Measurements from ENCODE around the gene KIF22. TPM values are rescaled to one million over a fixed set of nuclear protein-coding genes. Genes with fewer than 3 reads are reported as not detected.

The KIF22 gene
- polyA plus RNA-seq, 1 of the 3 experiments (the other 2 are of a cell fraction), result 64.1 TPM

DNA sequence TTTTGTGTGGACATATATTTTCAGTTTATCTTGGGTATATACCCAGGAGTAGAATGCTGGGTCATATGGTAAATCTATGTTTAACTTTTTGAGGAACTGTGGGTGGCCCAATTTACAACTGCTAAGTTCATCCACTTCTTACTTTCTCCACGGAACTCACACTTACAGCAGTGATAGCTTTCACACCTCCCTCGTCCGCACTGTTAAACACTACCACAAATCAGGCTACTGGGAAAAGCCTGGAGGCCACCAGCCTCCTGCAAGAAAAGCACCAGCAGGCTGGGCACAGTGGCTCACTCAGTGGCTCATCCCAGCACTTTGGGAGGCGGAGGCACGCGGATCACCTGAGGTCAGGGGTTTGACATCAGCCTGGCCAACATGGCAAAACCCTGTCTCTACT is 27.2 kb upstream of the KIF22 start (continued):
- TF ChIP-seq ZBTB33 (IDR thresholded peaks at IDR 0.05; ENCODE audit: borderline replicate concordance, low read depth) (no peak), TCF12 (IDR thresholded peaks at IDR 0.05) (no peak), RFX5 (IDR thresholded peaks at IDR 0.05; ENCODE audit: low read length) (no peak), MXI1 (IDR thresholded peaks at IDR 0.05; ENCODE audit: low read depth, low read length) (no peak), POLR2AphosphoS5 (IDR thresholded peaks at IDR 0.05; ENCODE audit: low read depth, low read length) (no peak)

DNA sequence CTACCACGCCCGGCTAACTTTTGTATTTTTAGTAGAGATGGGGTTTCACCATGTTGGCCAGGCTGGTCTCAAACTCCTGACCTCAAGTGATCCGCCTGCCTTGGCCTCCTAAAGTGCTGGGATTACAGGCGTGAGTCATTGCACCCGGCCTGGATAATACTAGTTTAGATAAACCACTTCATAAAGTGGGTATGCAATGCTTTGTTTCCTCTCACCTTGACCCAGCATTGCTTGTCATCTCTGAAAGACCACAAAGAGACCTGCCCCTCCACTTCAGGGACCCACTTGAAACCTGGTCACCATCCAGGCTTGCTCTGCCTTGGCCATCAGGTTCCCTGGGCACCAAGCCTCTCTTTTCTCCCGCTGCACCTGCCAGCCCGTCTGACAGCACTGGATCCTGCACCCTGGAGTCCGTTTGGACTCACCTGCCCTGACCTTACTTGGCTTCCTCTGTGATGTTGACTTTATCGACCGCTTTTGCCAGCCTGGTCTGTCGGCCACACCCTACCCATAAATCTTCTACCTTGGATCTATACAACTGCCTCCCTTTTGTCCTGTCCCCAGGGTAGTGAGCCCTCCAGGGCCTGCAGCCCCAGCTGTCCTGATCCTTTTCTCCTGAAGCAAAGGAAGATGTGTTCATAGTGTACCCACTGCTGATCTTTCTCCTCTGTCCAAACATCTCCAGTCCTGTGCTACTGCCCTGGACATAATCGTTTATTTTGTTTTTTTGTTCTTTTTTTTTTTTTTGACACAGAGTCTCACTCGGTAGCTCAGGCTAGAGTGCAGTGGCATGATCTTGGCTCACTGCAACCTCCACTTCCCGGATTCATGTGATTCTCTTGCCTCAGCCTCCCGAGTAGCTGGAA is 25.2 kb upstream of the KIF22 start:
- Histone ChIP-seq H4K20me1 (ENCODE audit: insufficient read depth) (no peaks in the 10 kb centered on the region), H3K27ac (ENCODE audit: low read depth in 2 of 2, low read length in 1 of 2) (no peak overlapping the region), H3K9me2 (no peaks in the 10 kb centered on the region), H3K27me3 (ENCODE audit: insufficient read depth) (no peaks in the 10 kb centered on the region), H3K9me3 (no peaks in the 10 kb centered on the region), H3K9ac (no peak overlapping the region), H3K4me3 (ENCODE audit: low read depth in 2 of 2, low read length in 1 of 2) (no peak overlapping the region), H3F3A (replicated peaks; ENCODE audit: insufficient read depth) (no peaks in the 10 kb centered on the region), H3K79me2 (ENCODE audit: insufficient read depth) (no peaks in the 10 kb centered on the region), H3K4me2 (no peak overlapping the region), H2AFZ (ENCODE audit: low read depth) (no peak overlapping the region), H3K36me3 (replicated peaks in 1 of 2; ENCODE audit: control insufficient read depth in 1 of 2, insufficient read depth in 2 of 2, low read length in 1 of 2) (no peaks in the 10 kb centered on the region), H3K4me1 (ENCODE audit: control insufficient read depth in 1 of 2, insufficient read depth in 2 of 2, low read depth in 1 of 2, low read length in 1 of 2) (no peaks in the 10 kb centered on the region)
- WGBS (ENCODE audit: low lambda C conversion rate), result 67% methylated on average over 15 of the region's 15 CpGs
- POLR2A ChIA-PET, result no interaction called here
- no peak for DNase-seq
- CTCF ChIA-PET, result no interaction called here
- TF ChIP-seq IRF3 (IDR thresholded peaks at IDR 0.05; ENCODE audit: low read depth, low read length) (no peak), MEF2A (IDR thresholded peaks at IDR 0.05; ENCODE audit: borderline replicate concordance, low read depth) (no peak), YY1 (IDR thresholded peaks at IDR 0.05; ENCODE audit: low read depth) (no peak), EZH2phosphoT487 (IDR thresholded peaks at IDR 0.05; ENCODE audit: borderline replicate concordance, low read depth) (no peak), MXI1 (IDR thresholded peaks at IDR 0.05; ENCODE audit: low read depth, low read length) (no peak)
- TF ChIP-seq, protein P1, sequence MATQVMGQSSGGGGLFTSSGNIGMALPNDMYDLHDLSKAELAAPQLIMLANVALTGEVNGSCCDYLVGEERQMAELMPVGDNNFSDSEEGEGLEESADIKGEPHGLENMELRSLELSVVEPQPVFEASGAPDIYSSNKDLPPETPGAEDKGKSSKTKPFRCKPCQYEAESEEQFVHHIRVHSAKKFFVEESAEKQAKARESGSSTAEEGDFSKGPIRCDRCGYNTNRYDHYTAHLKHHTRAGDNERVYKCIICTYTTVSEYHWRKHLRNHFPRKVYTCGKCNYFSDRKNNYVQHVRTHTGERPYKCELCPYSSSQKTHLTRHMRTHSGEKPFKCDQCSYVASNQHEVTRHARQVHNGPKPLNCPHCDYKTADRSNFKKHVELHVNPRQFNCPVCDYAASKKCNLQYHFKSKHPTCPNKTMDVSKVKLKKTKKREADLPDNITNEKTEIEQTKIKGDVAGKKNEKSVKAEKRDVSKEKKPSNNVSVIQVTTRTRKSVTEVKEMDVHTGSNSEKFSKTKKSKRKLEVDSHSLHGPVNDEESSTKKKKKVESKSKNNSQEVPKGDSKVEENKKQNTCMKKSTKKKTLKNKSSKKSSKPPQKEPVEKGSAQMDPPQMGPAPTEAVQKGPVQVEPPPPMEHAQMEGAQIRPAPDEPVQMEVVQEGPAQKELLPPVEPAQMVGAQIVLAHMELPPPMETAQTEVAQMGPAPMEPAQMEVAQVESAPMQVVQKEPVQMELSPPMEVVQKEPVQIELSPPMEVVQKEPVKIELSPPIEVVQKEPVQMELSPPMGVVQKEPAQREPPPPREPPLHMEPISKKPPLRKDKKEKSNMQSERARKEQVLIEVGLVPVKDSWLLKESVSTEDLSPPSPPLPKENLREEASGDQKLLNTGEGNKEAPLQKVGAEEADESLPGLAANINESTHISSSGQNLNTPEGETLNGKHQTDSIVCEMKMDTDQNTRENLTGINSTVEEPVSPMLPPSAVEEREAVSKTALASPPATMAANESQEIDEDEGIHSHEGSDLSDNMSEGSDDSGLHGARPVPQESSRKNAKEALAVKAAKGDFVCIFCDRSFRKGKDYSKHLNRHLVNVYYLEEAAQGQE (IDR thresholded peaks at IDR 0.05; ENCODE audit: low read depth, low read length), result no peak

Measured in SK-N-SH (cell line).